Rectal smooth muscle tissue (tissue), 1 donor: ENCODE results near the gene NT5C3A.

Source experiments
- H3K27ac ChIP-seq: one replicate; pipeline ENCODE4 v1.7.0; 2013; ENCODE audit warnings: low read depth, low read length, inconsistent platforms
- H3K27me3 ChIP-seq: one replicate; pipeline ENCODE4 v1.7.0; 2013; ENCODE audit warnings: low read length; ENCODE audit not compliant: control insufficient read depth, insufficient read depth
- H3K36me3 ChIP-seq: one replicate; pipeline ENCODE4 v1.7.0; 2013; ENCODE audit warnings: low read length; ENCODE audit not compliant: control insufficient read depth, insufficient read depth
- H3K4me1 ChIP-seq: one replicate; pipeline ENCODE4 v1.7.0; 2013; ENCODE audit warnings: low read length; ENCODE audit not compliant: control insufficient read depth, insufficient read depth
- H3K4me3 ChIP-seq: one replicate; pipeline ENCODE4 v1.7.0; 2013; ENCODE audit warnings: low read length
- H3K9ac ChIP-seq: one replicate; pipeline ENCODE4 v1.7.0; 2013; ENCODE audit warnings: low read length

The NT5C3A gene

DNA sequence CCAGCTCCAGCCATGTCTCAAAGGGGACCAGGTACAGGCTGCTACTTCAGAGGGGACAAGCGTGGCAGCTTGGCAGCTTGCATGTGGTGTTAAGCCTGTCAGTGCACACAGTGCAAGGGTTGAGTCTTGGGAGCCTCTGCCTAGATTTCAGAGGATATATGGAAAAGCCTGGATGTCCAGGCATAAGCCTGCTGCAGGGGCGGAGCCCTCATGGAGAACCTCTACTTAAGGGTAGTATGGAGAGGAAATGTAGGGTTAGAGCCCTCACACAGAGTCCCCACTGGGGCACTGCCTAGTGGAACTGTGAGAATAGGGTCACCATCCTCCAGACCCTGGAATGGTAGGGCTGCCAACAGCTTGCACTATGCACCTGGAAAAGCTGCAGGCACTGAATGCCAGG, 7.7 kb upstream of the NT5C3A start:
- H3K36me3 ChIP-seq: no peaks in the 10 kb centered on the region
- H3K27ac ChIP-seq: no peak overlapping the region
- no peak overlapping the region for H3K4me3 ChIP-seq
- H3K4me1 ChIP-seq: peaks cover 3% of the 10 kb centered on the region
- no peaks in the 10 kb centered on the region for H3K27me3 ChIP-seq
- no peak overlapping the region for H3K9ac ChIP-seq

- no peak overlapping the region for H3K27ac ChIP-seq
- peaks cover 9% of the 10 kb centered on the region for H3K4me1 ChIP-seq
- no peak overlapping the region for H3K4me3 ChIP-seq
- no peaks in the 10 kb centered on the region for H3K36me3 ChIP-seq
- no peaks in the 10 kb centered on the region for H3K27me3 ChIP-seq
- H3K9ac ChIP-seq: no peak overlapping the region
Observed at GRCh38 chr7:33067921-33068320, 5.3 kb upstream of the NT5C3A start.

GRCh38 chr7:33066771-33067170, 4.2 kb upstream of the NT5C3A start:
- Histone ChIP-seq H3K4me3 (no peak overlapping the region), H3K27me3 (no peaks in the 10 kb centered on the region), H3K4me1 (peaks cover 6% of the 10 kb centered on the region), H3K27ac (no peak overlapping the region), H3K9ac (no peak overlapping the region), H3K36me3 (no peaks in the 10 kb centered on the region)

- peaks cover 10% of the 10 kb centered on the region for H3K4me1 ChIP-seq
- no peak overlapping the region for H3K27ac ChIP-seq
- no peak overlapping the region for H3K9ac ChIP-seq
- H3K4me3 ChIP-seq: no peak overlapping the region
- H3K36me3 ChIP-seq: no peaks in the 10 kb centered on the region
- no peaks in the 10 kb centered on the region for H3K27me3 ChIP-seq
Observed at GRCh38 chr7:33065981-33066380, 3.4 kb upstream of the NT5C3A start.

GRCh38 chr7:33062782-33063443, 337 bp upstream of the NT5C3A start:
- H3K27ac ChIP-seq: peak overlapping the region; percentile 98

GRCh38 chr7:33061282-33061937, 1.2 kb downstream of the NT5C3A start:
- Histone ChIP-seq H3K27ac (no peak overlapping the region), H3K4me3 (peak overlapping the region; percentile 96)

More at GRCh38 chr7:33062782-33063443, 337 bp upstream of the NT5C3A start:
- H3K4me3 ChIP-seq: peak overlapping the region; percentile 96
- no peaks in the 10 kb centered on the region for H3K27me3 ChIP-seq
- H3K4me1 ChIP-seq: peaks cover 13% of the 10 kb centered on the region
- H3K9ac ChIP-seq: peak overlapping the region; percentile 90
- no peaks in the 10 kb centered on the region for H3K36me3 ChIP-seq

GRCh38 chr7:33059635-33060034, 2.9 kb downstream of the NT5C3A start:
- Histone ChIP-seq H3K9ac (no peak overlapping the region), H3K27ac (no peak overlapping the region), H3K36me3 (no peaks in the 10 kb centered on the region), H3K27me3 (no peaks in the 10 kb centered on the region), H3K4me1 (peaks cover 13% of the 10 kb centered on the region), H3K4me3 (no peak overlapping the region)

More at GRCh38 chr7:33061282-33061937, 1.2 kb downstream of the NT5C3A start:
- Histone ChIP-seq H3K27me3 (no peaks in the 10 kb centered on the region), H3K4me1 (peaks cover 13% of the 10 kb centered on the region), H3K9ac (no peak overlapping the region), H3K36me3 (no peaks in the 10 kb centered on the region)

DNA sequence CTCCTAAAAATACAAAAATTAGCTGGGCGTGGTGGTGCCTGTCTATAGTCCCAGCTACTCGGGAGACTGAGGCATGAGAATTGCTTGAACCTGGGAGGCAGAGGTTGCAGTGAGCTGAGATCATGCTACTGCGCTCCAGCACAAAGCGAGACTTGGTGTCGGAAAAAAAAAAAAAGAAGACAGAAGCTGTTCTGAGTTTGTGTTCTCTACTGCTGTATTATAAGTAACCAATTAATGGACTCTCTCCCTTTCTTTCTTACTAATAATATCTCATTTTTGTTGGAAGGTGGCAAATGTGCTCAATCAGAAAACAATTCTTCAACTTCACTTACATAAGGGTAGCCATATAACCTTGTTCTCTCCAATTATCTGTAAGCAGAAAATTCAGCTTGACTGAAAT, 7.4 kb downstream of the NT5C3A start:
- H3K4me1 ChIP-seq: peaks cover 5% of the 10 kb centered on the region
- H3K4me3 ChIP-seq: no peak overlapping the region
- no peaks in the 10 kb centered on the region for H3K36me3 ChIP-seq
- no peak overlapping the region for H3K27ac ChIP-seq
- H3K27me3 ChIP-seq: no peaks in the 10 kb centered on the region
- H3K9ac ChIP-seq: no peak overlapping the region

DNA sequence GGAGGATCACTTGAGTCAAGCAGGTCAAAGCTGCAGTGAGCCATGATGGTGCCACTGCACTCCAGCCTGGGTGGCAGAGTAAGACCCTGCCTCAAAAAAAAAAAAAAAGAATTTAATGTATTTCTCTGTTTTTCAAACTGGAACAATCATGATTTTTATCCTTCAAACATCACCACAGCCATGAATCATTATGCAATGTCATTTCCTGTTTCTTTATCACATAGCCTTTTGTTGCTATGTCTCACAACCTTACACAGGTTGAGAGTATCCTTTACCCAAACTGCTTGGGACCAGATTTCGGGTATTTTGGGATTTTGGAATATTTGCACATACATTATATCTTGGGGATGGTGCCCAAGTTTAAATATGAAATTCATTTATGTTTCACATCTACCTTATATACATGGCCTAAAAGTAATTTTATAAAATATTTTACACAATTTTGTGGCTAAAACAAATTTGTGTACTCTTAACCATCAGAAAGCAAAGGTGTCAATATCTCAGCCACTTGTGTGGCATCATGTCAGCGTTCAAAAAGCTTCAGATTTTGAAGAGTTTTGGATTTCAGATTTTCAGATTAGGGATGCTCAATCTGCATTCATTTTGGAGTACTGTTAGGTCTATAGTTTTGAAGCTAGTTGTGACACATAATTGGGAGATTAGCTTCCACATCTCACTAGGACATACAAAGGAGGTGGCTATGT, 8.2 kb downstream of the NT5C3A start:
- H3K9ac ChIP-seq: no peak overlapping the region
- H3K4me1 ChIP-seq: peaks cover 6% of the 10 kb centered on the region
- H3K27me3 ChIP-seq: no peaks in the 10 kb centered on the region
- no peaks in the 10 kb centered on the region for H3K36me3 ChIP-seq
- no peak overlapping the region for H3K27ac ChIP-seq
- H3K4me3 ChIP-seq: no peak overlapping the region

- H3K27me3 ChIP-seq: no peaks in the 10 kb centered on the region
- no peaks in the 10 kb centered on the region for H3K36me3 ChIP-seq
- H3K9ac ChIP-seq: no peak overlapping the region
- no peak overlapping the region for H3K4me3 ChIP-seq
- H3K27ac ChIP-seq: no peak overlapping the region
- H3K4me1 ChIP-seq: peaks cover 6% of the 10 kb centered on the region
Observed at GRCh38 chr7:33053721-33054120, 8.9 kb downstream of the NT5C3A start.

- Histone ChIP-seq H3K4me3 (no peak overlapping the region), H3K4me1 (peaks cover 6% of the 10 kb centered on the region), H3K27me3 (no peaks in the 10 kb centered on the region), H3K36me3 (no peaks in the 10 kb centered on the region), H3K27ac (peak overlapping the region; percentile 27), H3K9ac (no peak overlapping the region)
Observed at GRCh38 chr7:33050535-33051318, 11.8 kb downstream of the NT5C3A start.

DNA sequence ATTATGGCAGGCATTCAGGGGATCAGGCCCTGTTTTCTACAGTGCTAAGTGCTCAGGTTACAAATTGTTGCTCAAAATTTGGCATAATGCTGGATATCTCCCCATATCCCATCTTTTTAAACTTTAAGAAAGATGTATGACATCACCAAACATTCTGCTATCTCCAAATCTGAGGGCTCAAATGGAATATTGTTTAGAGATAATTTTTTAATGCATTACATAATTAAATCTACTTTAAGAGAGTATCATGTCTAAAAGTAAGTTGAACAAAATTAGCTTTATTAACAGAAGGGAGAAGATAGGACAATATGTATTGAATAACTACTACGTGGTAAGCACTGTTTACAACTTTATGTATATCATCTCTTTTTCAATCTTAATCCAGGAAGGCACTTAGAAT, 13.9 kb downstream of the NT5C3A start:
- no peak overlapping the region for H3K4me3 ChIP-seq
- peaks cover 18% of the 10 kb centered on the region for H3K4me1 ChIP-seq
- no peak overlapping the region for H3K9ac ChIP-seq
- no peaks in the 10 kb centered on the region for H3K36me3 ChIP-seq
- no peak overlapping the region for H3K27ac ChIP-seq
- H3K27me3 ChIP-seq: no peaks in the 10 kb centered on the region
